T-cell (primary cell): Measurements from ENCODE around the gene SH2D3C. TPM values are rescaled to one million over a fixed set of nuclear protein-coding genes. Genes with fewer than 3 reads are reported as not detected.

Source experiments
- ATAC-seq, 4 experiments: fragments of 200-7000 bp in 3 of 4; fragments of 150-1000 bp in 1 of 4; cut with Tn5 transposase; replicated peaks in 1 of 4; 1 replicate in 3 of 4; 2 replicates in 1 of 4; pipeline ENCODE4 v1.10.0; 2021; ENCODE audit warnings: moderate library complexity in 3 of 4, mild to moderate bottlenecking in 2 of 4, moderate number of reproducible peaks in 1 of 4
- CTCF ChIA-PET, 2 donors: fragments of 300-600 bp; sonication (Branson Sonifier 250); formaldehyde crosslinking; loops; one replicate each; lab custom pipeline; 2022; ENCODE audit warnings: antibody characterized with exemption in 2 of 2; lab: Charles Lee
- POLR2A ChIA-PET, 2 donors: fragments of 300-600 bp; sonication (Branson Sonifier 250); formaldehyde crosslinking; loops; one replicate each; lab custom pipeline; 2022; ENCODE audit warnings: antibody characterized with exemption in 2 of 2; lab: Charles Lee
- DNase-seq, 35 experiments: peaks; one replicate each; pipeline versions ENCODE4 v3.0.0 to v3.0.0-alpha.2; 2013 to 2023
- H3K27ac ChIP-seq: one replicate; pipeline ENCODE4 v1.5.1; 2013; ENCODE audit warnings: low read length
- H3K27me3 ChIP-seq, 2 experiments: replicated peaks in 1 of 2; 1 replicate in 1 of 2; 2 replicates in 1 of 2; pipeline versions ENCODE4 v1.6.1 to v1.7.0; 2013; ENCODE audit warnings: low read length in 1 of 2, mixed read lengths in 1 of 2; ENCODE audit not compliant: control insufficient read depth in 2 of 2, insufficient read depth in 2 of 2; ENCODE audit errors: extremely low read depth in 1 of 2
- H3K36me3 ChIP-seq, 2 donors: 1 replicate in 1 of 2; 2 replicates in 1 of 2; pipeline versions ENCODE4 v1.6.1 to v1.7.0; 2013; ENCODE audit warnings: low read length in 1 of 2; ENCODE audit not compliant: control insufficient read depth in 2 of 2, insufficient read depth in 1 of 2; ENCODE audit errors: extremely low read depth in 1 of 2
- H3K4me1 ChIP-seq, 2 experiments: 1 replicate in 1 of 2; 2 replicates in 1 of 2; pipeline versions ENCODE4 v1.6.1 to v1.7.0; 2013; ENCODE audit warnings: low read length in 2 of 2, mixed read lengths in 1 of 2; ENCODE audit not compliant: insufficient read depth in 2 of 2, control insufficient read depth in 1 of 2; ENCODE audit errors: extremely low read depth in 1 of 2
- H3K4me3 ChIP-seq, 2 donors: 1 replicate in 1 of 2; 2 replicates in 1 of 2; pipeline versions ENCODE4 v1.5.1 to v1.7.0; 2013; ENCODE audit warnings: mild to moderate bottlenecking in 2 of 2, low read length in 1 of 2, moderate library complexity in 1 of 2; ENCODE audit not compliant: control insufficient read depth in 1 of 2; ENCODE audit errors: extremely low read depth in 1 of 2
- H3K9me3 ChIP-seq: 2 replicates; pipeline ENCODE4 v1.7.0; 2013
- H3K27ac Mint-ChIP-seq, 2 donors: one replicate each; pipeline ENCODE4 v1.8.0; 2020 to 2021; ENCODE audit warnings: mild to moderate bottlenecking in 2 of 2, mixed read lengths in 2 of 2
- H3K27me3 Mint-ChIP-seq, 2 donors: one replicate each; pipeline ENCODE4 v1.8.0; 2021 to 2022; ENCODE audit warnings: mixed read lengths in 2 of 2
- H3K36me3 Mint-ChIP-seq: one replicate; pipeline ENCODE4 v1.8.0; 2021; ENCODE audit warnings: mixed read lengths
- H3K4me1 Mint-ChIP-seq, 3 donors: one replicate each; pipeline ENCODE4 v1.8.0; 2020 to 2022; ENCODE audit warnings: mixed read lengths in 3 of 3, mild to moderate bottlenecking in 1 of 3
- H3K4me3 Mint-ChIP-seq, 3 donors: one replicate each; pipeline ENCODE4 v1.8.0; 2020 to 2022; ENCODE audit warnings: mild to moderate bottlenecking in 3 of 3, mixed read lengths in 3 of 3, moderate library complexity in 3 of 3
- H3K9me3 Mint-ChIP-seq, 3 donors: one replicate each; pipeline ENCODE4 v1.8.0; 2020 to 2022; ENCODE audit warnings: mixed read lengths in 3 of 3
- WGBS: methylation state at CpG from one replicate; pipeline ENCODE4 v1.1.5; 2013; ENCODE audit warnings: missing lambda C conversion rate; ENCODE audit not compliant: insufficient coverage; 5-methylcytosine and 5-hydroxymethylcytosine counted together
- total RNA-seq, 35 experiments: library from RNA in 6 of 35; stranded (reverse) in 6 of 35; fragments of 120-200 nt in 1 of 35; gene quantifications; one replicate each; pipeline versions ENCODE4 v1.2.1 to v1.2.4 and lab custom pipeline; 2013 to 2026

Gene SH2D3C
- total RNA-seq, 5 donors from 2014 or later (not counting 1 experiment from before 2014, with no cell fraction given) = 31.6 to 48.7 (median 47.7) TPM

DNA sequence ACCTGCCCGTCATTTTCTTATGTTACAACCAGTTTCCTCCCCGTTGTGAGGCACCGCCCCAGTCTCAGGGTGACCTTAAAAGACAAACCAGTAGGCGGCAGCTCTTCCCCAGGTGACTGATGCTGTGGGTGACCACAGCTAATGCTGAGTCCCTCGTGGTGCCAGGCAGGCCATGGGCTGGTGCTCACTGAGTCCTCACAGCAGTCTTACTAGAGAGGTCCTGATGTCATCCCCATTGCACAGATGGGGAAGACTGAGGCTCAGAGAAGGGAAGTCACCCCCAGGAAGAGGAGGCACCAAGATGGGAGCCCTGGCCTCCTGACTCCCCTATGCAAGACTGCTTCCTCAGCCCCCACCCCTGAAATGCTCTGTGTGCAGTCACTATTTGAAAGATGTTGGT, 70.7 kb downstream of the SH2D3C start:
- CTCF ChIA-PET = interaction anchor here in 1 of 2 donors (1.4 kb wide), 1 partner anchor 27 kb away, joined by 8 read pairs; the partner anchor contains the start of gene TOR2A
- POLR2A ChIA-PET = no interaction called here

DNA sequence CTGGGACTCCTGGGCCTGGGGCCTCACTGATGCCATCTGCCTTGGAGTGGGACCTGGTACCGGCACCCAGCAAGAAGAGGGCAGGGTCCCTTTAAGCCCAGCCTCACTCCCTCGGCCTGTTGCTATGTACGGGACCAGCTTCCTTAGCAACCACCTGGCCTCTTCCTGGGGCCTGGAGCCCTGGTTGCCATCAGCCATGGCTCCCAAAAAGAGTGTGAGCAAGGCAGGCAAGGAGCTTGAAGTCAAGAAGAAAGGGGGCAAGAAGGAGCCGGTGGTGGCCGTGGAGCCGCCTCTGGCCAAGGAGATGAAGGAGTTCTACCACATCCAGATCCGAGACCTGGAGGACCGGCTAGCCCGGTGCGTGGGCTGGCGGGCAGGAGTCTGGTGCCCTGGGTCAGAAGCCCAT, 71.6 kb downstream of the SH2D3C start, which contains the start of gene CFAP157:
Gene CFAP157 (plus strand): TSS at position 153 of the 406 bp plus-strand sequence. CDS start 44 bp downstream, at position 197.
- H3K4me1 Mint-ChIP-seq = peaks cover 22 to 32% (median 23%) of the 10 kb centered on the region in 3 donors
- DNase-seq (no peak), ATAC-seq (no peak)
- WGBS = 83% methylated on average over 10 of the region's 11 CpGs
- H3K9me3 Mint-ChIP-seq = no peaks in the 10 kb centered on the region
- H3K27me3 Mint-ChIP-seq = no peaks in the 10 kb centered on the region
- Histone ChIP-seq H3K27ac (no peak within 1 kb of the TSS), H3K4me3 (no peak within 1 kb of the TSS), H3K4me1 (peaks cover 0 to 30% of the 10 kb centered on the region in 2 experiments), H3K27me3 (no peaks in the 10 kb centered on the region), H3K36me3 (peaks cover 0 to 2% of the 10 kb centered on the region in 2 donors), H3K9me3 (no peaks in the 10 kb centered on the region)
- CTCF ChIA-PET = interaction anchor here in 1 of 2 donors (1.4 kb wide), 1 partner anchor 28 kb away, joined by 8 read pairs; the partner anchor contains the start of gene TOR2A
- no peak within 1 kb of the TSS for H3K27ac Mint-ChIP-seq
- POLR2A ChIA-PET = no interaction called here
- H3K36me3 Mint-ChIP-seq = no peaks in the 10 kb centered on the region
- H3K4me3 Mint-ChIP-seq = no peak within 1 kb of the TSS

More for the DNA sequence above, 70.7 kb downstream of the SH2D3C start:
- no peak overlapping the region for H3K4me3 Mint-ChIP-seq
- H3K27ac Mint-ChIP-seq = no peak overlapping the region
- no peaks in the 10 kb centered on the region for H3K27me3 ChIP-seq
- 24% methylated on average over 4 of the region's 5 CpGs for WGBS
- no peaks in the 10 kb centered on the region for H3K27me3 Mint-ChIP-seq
- H3K27ac ChIP-seq = no peak overlapping the region
- peaks cover 0 to 30% of the 10 kb centered on the region in 2 experiments for H3K4me1 ChIP-seq
- H3K36me3 ChIP-seq = peaks cover 0 to 4% of the 10 kb centered on the region in 2 donors
- no peak overlapping the region for H3K4me3 ChIP-seq
- peak; percentile 66 to 72 (median 70) for ATAC-seq
- H3K4me1 Mint-ChIP-seq = peaks cover 22 to 36% (median 23%) of the 10 kb centered on the region in 3 donors
- DNase-seq = peak in 27 of 35 experiments; percentile 12 to 69 (median 29)
- H3K9me3 ChIP-seq = no peaks in the 10 kb centered on the region
- no peaks in the 10 kb centered on the region for H3K9me3 Mint-ChIP-seq
- H3K36me3 Mint-ChIP-seq = no peaks in the 10 kb centered on the region

DNA sequence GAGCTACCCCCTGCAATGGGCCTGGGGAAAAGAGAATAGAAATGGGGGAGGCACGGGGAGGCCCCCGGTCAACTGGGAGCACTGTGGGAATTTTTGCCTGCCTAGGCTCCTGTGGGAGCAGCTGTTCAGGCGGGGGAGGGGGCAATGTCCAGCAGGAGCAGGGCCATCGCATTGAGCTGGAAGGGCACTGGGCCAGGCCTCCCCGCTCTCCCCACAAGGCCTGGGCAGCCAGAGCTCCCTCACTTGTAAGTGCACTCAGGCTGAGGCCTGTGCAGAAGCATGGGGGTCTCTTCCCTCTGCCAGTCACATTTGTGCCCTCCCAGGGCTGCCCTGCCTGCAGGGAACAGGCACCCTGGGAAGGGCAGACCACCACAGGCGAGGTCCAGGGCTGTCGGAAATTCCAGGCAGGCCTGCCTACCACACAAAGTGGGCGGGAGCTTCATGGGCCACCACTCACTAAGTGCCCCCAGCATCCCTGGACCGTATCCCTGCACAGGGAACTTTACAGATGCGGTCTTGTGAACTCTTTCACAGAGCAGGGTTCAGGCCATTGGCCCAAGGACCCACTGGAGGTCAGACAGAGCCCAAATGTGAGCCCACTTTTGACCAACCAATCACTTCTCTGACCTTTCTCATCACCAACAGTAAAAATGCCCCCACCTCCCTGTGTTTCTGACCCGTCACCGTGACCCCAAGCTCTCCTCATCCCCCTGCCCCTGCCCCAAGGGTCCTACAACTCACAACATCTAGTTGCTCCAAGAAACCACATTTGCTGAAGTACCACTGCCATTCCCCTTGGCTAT, 72.7 kb downstream of the SH2D3C start:
- no peaks in the 10 kb centered on the region for H3K9me3 ChIP-seq
- H3K4me3 Mint-ChIP-seq = no peak overlapping the region
- H3K36me3 Mint-ChIP-seq = no peaks in the 10 kb centered on the region
- 92% methylated on average over 12 of the region's 12 CpGs for WGBS
- no peaks in the 10 kb centered on the region for H3K27me3 Mint-ChIP-seq
- peaks cover 13 to 23% (median 14%) of the 10 kb centered on the region in 3 donors for H3K4me1 Mint-ChIP-seq
- H3K4me1 ChIP-seq = peaks cover 0 to 21% of the 10 kb centered on the region in 2 experiments
- ATAC-seq (no peak), DNase-seq (no peak)
- CTCF ChIA-PET = no interaction called here
- no peaks in the 10 kb centered on the region for H3K9me3 Mint-ChIP-seq
- POLR2A ChIA-PET = no interaction called here
- H3K36me3 ChIP-seq = no peaks in the 10 kb centered on the region
- H3K27ac ChIP-seq = no peak overlapping the region
- no peak overlapping the region for H3K27ac Mint-ChIP-seq
- H3K4me3 ChIP-seq = no peak overlapping the region
- no peaks in the 10 kb centered on the region for H3K27me3 ChIP-seq

- H3K9me3 ChIP-seq = no peaks in the 10 kb centered on the region
- H3K4me3 ChIP-seq = no peak overlapping the region
- H3K4me1 ChIP-seq = peaks cover 3 to 25% of the 10 kb centered on the region in 2 experiments
- DNase-seq (no peak), ATAC-seq (no peak)
- H3K27ac ChIP-seq = no peak overlapping the region
- ChIA-PET CTCF (interaction anchor here in 1 of 2 donors (0.7 kb wide), 1 partner anchor 17 kb away, joined by 3 read pairs; no protein-coding TSS in a partner anchor), POLR2A (interaction anchor here in 1 of 2 donors (0.8 kb wide), 1 partner anchor 267 kb away, joined by 3 read pairs; no protein-coding TSS in a partner anchor)
- Mint-ChIP-seq H3K27ac (no peak overlapping the region), H3K27me3 (no peaks in the 10 kb centered on the region), H3K9me3 (no peaks in the 10 kb centered on the region), H3K4me1 (peaks cover 21 to 28% (median 22%) of the 10 kb centered on the region in 3 donors), H3K4me3 (no peak overlapping the region), H3K36me3 (no peaks in the 10 kb centered on the region)
- no peaks in the 10 kb centered on the region for H3K36me3 ChIP-seq
- 73% methylated on average over 4 of the region's 9 CpGs for WGBS
- no peaks in the 10 kb centered on the region for H3K27me3 ChIP-seq
Observed at GRCh38 chr9:127703289-127703946, 75.0 kb downstream of the SH2D3C start.

DNA sequence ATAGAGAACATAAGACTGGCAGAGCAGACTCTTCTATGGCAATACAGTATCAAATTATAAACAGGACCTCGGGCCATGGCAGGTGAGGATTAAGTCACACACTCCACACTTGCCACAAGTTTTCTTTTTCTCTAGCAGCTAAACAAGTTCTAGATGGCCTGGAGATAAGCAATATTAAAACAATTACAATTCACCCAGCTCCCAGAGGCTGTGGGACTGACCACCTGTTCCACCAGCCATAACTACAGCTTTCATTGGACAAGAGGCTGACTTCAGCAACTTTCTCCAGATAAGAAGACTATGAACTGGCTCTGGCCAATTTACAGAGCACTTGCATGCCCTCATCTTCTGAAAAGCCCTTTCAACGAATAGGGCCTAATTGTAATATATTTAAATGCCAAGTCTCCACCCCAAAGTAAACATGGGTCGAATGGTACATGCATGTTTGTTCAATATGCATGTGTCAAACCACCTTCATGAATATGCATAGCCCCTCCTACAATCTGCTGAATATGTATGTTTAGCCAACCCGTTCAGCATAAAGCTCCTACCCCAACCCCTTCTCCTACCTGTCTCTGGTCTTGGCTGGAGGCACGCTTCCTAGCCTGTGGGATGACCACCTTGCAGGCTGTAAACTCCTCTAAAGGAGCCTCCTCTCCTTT, 77.7 kb downstream of the SH2D3C start:
- ChIA-PET CTCF (no interaction called here), POLR2A (no interaction called here)
- Mint-ChIP-seq H3K27me3 (no peaks in the 10 kb centered on the region), H3K36me3 (no peaks in the 10 kb centered on the region), H3K9me3 (no peaks in the 10 kb centered on the region), H3K4me3 (peak overlapping the region in 1 of 3 donors; percentile 79), H3K27ac (no peak overlapping the region), H3K4me1 (peaks cover 14 to 17% (median 14%) of the 10 kb centered on the region in 3 donors)
- Histone ChIP-seq H3K27me3 (no peaks in the 10 kb centered on the region), H3K36me3 (no peaks in the 10 kb centered on the region), H3K4me3 (no peak overlapping the region), H3K27ac (no peak overlapping the region), H3K9me3 (no peaks in the 10 kb centered on the region), H3K4me1 (peaks cover 3 to 11% of the 10 kb centered on the region in 2 experiments)
- ATAC-seq = no peak
- DNase-seq = no peak
- WGBS = 91% methylated on average over 4 of the region's 5 CpGs

DNA sequence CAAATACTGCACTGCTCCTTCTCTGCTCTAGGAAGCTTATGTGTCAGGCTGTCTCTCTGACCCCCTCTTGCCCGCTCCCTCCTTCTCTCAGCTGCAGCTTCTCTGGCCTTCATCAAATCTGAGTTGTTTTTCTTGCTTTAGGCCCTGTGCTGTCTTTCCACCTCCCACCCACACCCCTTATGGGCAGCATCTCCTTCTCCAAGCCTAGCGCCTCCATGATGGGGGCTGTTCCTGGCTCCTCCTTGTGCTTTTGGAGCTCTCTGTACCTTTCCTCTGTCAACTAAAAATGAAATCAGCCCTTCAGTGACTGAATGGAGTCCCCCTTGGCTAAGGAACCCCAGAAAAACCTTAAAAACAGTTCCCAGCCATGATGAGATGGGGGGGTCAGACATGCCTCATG, 78.3 kb downstream of the SH2D3C start:
- peak overlapping the region in 1 of 2 donors; percentile 49 for H3K27ac Mint-ChIP-seq
- no peak overlapping the region for H3K27ac ChIP-seq
- H3K9me3 ChIP-seq = no peaks in the 10 kb centered on the region
- no peak for DNase-seq
- ChIA-PET POLR2A (interaction anchor here in 1 of 2 donors (0.6 kb wide), 1 partner anchor 86 kb away, joined by 4 read pairs; no protein-coding TSS in a partner anchor), CTCF (no interaction called here)
- H3K36me3 ChIP-seq = no peaks in the 10 kb centered on the region
- WGBS = 100% methylated on average over 1 of the region's 2 CpGs
- H3K36me3 Mint-ChIP-seq = no peaks in the 10 kb centered on the region
- no peaks in the 10 kb centered on the region for H3K9me3 Mint-ChIP-seq
- ATAC-seq = no peak
- H3K4me3 Mint-ChIP-seq = peak overlapping the region in 1 of 3 donors; percentile 79
- no peak overlapping the region for H3K4me3 ChIP-seq
- no peaks in the 10 kb centered on the region for H3K27me3 ChIP-seq
- H3K4me1 Mint-ChIP-seq = peaks cover 14 to 17% (median 14%) of the 10 kb centered on the region in 3 donors
- H3K4me1 ChIP-seq = peaks cover 3 to 11% of the 10 kb centered on the region in 2 experiments
- H3K27me3 Mint-ChIP-seq = no peaks in the 10 kb centered on the region
